Measurements from ENCODE around the gene PRKCE. TPM values are rescaled to one million over a fixed set of nuclear protein-coding genes. Genes with fewer than 3 reads are reported as not detected.
A peak's percentile ranks its signal among the peaks of the same experiment; 100 is the strongest.
"Not testable (repeated sequence)": the region's sequence is repeated elsewhere in the genome, so short reads cannot be mapped to it uniquely, and the experiment has no call there.

Gene PRKCE
- total RNA-seq, 1 donor: 12.5 TPM

- DNase-seq (ENCODE audit: low read depth): peak; percentile 48
- TF ChIP-seq CTCF (IDR thresholded peaks at IDR 0.05; ENCODE audit: insufficient read depth, low read length): no peak
- no peak overlapping the region for H3K4me3 ChIP-seq (ENCODE audit: low read depth, low read length)
Observed at GRCh38 chr2:46198966-46199365, 547.5 kb downstream of the PRKCE start.

GRCh38 chr2:46200100-46200690, 548.7 kb downstream of the PRKCE start:
- H3K4me3 ChIP-seq (ENCODE audit: low read depth, low read length): no peak overlapping the region
- no peak for TF ChIP-seq CTCF (IDR thresholded peaks at IDR 0.05; ENCODE audit: insufficient read depth, low read length)
- DNase-seq (ENCODE audit: low read depth): peak; percentile 15

GRCh38 chr2:46200861-46201605, 549.6 kb downstream of the PRKCE start:
- no peak for DNase-seq (ENCODE audit: low read depth)

GRCh38 chr2:46202453-46202852, 551.0 kb downstream of the PRKCE start:
- no peak overlapping the region for H3K4me3 ChIP-seq (ENCODE audit: low read depth, low read length)
- DNase-seq (ENCODE audit: low read depth): no peak
- TF ChIP-seq CTCF (IDR thresholded peaks at IDR 0.05; ENCODE audit: insufficient read depth, low read length): no peak

More at GRCh38 chr2:46200861-46201605, 549.6 kb downstream of the PRKCE start:
- no peak for TF ChIP-seq CTCF (IDR thresholded peaks at IDR 0.05; ENCODE audit: insufficient read depth, low read length)
- H3K4me3 ChIP-seq (ENCODE audit: low read depth, low read length): no peak overlapping the region

GRCh38 chr2:46202987-46203386, 551.5 kb downstream of the PRKCE start:
- DNase-seq (ENCODE audit: low read depth): no peak
- H3K4me3 ChIP-seq (ENCODE audit: low read depth, low read length): no peak overlapping the region
- no peak for TF ChIP-seq CTCF (IDR thresholded peaks at IDR 0.05; ENCODE audit: insufficient read depth, low read length)

GRCh38 chr2:46203636-46204035, 552.2 kb downstream of the PRKCE start:
- not testable (repeated sequence) for DNase-seq (ENCODE audit: low read depth); H3K4me3 ChIP-seq (ENCODE audit: low read depth, low read length)

GRCh38 chr2:46207591-46207990, 556.1 kb downstream of the PRKCE start:
- no peak for TF ChIP-seq CTCF (IDR thresholded peaks at IDR 0.05; ENCODE audit: insufficient read depth, low read length)
- DNase-seq (ENCODE audit: low read depth): no peak
- H3K4me3 ChIP-seq (ENCODE audit: low read depth, low read length): no peak overlapping the region

All from fibroblast of the aortic adventitia (primary cell).